NCI-H2227 (cell line): ENCODE results near the gene RPS19.

ENCODE experiments used
- DNase-seq: peaks from one replicate; lab custom pipeline; 2025; ENCODE audit not compliant: unreplicated experiment; lab: John Stamatoyannopoulos, UW

RPS19 gene

DNA sequence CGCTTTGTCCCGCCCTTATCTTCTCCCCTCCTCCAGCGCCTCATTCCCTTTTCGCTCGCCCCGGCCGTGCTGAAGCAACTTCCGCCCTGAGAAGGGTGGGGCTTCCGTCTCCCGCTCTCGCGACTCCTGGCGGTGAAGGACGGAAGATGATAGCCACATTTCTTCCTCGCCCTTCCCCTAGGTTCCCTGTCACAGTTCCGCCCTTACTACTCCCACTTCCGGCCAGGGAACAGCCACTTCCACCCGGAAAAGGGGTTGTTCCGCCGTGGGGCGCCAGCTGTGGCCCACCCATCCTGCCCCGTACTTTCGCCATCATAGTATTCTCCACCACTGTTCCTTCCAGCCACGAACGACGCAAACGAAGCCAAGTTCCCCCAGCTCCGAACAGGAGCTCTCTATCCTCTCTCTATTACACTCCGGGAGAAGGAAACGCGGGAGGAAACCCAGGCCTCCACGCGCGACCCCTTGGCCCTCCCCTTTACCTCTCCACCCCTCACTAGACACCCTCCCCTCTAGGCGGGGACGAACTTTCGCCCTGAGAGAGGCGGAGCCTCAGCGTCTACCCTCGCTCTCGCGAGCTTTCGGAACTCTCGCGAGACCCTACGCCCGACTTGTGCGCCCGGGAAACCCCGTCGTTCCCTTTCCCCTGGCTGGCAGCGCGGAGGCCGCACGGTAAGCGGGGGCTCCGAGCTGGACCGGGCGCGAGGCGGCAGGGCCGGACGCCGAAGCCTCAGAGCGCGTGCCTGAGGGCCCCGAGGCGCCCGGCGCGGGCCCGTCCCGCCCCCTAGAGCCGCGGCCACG, at the start of gene RPS19:
TSS of gene RPS19 (plus strand) at position 638 of the 801 bp plus-strand sequence. CDS start 520 bp downstream, outside the sequence.
- peak; percentile 100 for DNase-seq

DNA sequence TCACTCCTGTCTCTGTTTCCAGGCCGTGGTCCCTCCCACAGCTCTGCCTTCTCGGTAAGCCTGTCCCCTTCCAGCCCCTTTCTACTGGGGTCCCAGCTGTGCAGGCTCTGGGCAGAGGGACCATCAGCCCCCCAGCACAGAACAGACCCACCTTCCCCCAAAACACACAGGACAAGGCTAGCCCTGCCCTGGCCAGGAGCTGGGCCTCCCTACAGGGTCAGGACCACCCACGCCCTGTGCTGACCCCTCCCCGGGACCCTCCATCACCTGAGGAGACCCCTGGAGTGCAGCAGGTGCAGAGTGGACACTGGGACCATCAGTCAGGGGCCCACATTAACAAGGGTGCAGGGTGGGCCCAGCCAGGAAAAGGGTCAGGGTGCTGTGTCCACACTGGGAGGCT, 49.8 kb upstream of the RPS19 start:
- no peak for DNase-seq

DNA sequence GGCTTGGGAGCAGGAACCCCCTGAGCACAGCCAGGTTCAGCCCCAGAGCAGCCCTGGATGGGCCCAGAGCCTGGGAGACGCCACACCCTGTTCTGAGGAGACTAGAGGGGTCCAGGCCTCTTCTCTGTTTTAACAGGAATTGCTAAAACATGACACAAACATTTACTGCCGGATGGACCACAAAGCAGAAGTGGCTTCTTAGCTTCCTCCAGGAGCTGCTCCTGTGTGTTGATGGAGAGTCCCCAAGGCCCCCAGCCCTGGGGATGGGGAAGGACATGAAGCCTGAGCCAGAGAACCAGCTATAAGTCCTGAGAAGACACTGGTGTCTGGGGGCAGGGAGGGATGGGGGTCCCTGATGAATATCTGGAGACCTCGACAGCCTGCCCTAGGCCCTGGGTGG, 49.0 kb upstream of the RPS19 start:
- no peak for DNase-seq

DNA sequence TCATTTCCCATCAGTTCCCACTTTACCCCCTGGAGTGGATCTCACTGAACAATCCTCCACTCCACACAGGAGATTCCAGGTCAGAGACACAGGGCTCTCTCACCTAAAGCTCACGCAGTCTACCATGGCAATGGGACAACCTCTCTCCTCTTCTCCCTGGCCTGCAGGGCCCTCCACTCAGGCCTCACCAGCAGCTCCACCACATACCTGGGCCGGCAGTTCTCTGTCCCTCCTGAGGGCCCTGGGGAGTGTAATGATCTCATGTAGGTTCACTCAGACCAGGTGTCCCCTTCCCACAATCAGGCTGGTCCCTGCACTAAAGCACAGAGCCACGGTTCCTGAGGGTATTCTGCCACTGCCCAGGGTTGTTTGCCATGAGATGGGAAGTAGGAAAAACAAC, 48.1 kb upstream of the RPS19 start:
- no peak for DNase-seq

DNA sequence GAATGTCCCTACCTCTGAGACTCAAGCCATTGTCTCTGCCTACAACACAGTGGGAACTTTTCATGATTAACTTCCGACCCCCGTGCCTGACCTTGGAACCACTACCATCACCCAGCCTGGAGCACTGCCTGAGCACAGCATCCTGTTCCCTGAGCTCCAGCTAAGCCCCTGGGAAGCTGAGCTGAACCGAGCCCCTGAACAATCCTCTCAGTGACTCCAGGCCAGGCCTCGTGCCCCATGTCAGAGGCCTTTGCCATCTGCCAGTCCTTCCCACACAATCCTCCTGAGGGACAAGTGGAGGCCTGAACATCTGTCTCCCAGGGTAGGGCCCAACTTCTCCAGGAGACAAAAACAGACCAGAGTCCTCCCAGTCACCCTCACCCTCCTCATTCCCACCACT, 46.1 kb upstream of the RPS19 start:
- DNase-seq = no peak

DNA sequence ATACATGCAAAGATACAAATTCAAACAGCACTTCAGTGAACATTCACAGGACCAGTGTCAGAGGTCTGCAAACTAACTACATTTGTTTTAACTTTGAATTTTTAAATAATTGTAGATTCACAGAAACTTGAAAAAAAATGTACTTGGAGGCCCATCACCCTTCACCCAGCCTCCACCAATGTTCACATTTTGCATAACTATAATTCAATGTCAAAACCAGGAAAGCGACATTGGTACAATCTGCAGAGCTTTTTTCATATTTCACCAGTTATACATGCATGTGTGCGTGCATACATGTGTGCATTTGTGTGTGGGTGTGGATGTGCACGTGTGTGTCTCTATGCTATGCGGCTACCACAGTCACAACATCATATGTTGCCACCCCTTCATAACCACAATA, 44.8 kb upstream of the RPS19 start:
- no peak for DNase-seq

DNA sequence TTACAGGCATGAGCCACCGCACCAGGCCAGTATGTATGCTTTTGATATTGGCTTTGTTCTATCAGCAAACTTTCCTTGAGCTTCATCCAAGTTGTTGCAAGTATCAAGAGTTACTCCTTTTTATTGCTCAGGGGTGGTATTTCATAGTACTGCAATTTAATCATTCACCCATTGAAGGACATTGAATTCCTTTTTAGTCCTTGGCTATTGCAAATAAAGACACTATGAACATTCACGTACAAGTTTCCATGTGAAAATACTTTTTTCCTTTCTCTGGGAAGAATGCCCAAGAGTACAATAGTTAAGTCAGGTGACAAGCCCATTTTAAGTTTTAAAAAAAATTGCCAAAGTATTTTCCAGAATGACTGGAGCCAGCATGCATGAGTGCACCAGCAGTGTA, 43.3 kb upstream of the RPS19 start:
- DNase-seq = no peak

DNA sequence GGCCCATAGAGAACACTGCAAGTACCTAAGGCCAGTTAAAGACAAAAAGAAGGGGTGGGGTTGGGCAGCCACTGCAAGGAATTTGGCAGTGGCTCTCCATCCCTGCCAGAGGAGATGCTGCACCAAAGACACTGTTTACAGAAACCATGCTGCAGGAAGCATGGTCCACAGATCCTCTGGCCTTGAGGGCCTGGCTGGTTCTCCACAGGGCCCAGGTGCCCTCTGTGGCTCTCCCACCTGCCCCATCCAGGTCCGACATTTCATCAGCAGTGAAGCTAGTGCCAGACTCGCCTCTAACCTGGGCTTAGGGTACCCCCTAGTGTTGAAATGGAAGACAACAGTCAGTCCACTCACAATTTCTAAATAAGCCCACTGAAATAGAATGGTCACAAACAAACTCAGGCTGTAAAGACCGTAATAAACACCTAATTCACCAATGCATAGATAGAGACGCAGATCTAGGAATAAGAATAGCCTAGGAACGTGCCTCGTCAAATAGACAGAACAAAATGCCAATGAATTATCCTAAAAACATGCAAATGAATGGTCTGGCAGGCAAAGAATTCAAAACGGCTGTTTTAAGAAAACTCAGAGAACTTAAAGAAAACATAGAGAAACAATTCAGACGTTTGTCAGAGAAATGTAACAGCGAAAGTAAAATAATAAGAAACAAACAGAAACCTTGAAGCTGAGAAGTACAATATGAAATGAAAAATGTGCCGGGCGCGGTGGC, 38.9 kb upstream of the RPS19 start:
- DNase-seq = peak; percentile 85

DNA sequence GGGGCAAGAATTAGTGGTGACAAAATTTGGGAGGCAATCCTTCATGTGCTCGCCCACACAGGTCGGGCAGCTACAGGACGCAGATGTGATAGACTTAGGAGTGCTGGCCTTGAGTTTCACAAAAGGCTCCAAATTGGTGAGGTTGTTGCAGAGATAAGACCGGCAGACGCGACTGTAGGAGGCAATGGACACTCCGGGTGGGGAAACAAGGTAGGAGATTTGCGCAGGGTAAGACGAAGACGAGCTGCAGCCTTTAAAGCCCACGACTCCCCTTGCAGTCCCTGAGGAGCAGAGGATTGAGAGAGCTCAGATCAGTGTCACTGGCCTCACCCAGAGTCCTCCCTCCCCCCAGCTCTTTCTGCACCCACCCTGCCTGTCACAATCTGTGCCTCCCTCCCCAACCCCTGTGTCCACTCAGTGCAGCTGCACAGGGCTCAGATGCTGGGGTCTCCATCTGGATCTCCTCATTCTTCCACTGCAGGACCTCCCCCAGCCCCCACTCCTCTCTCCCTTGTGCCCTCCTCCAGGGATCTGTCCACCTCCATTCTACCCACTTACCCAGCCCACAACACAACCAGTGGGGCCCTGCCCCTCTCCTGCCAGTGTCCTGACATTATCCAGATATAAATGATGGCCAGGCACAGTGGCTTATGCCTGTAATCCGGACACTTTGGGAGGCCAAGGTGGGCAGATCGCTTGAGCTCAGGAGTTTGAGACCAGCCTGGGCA, 21.9 kb upstream of the RPS19 start:
- DNase-seq = no peak

DNA sequence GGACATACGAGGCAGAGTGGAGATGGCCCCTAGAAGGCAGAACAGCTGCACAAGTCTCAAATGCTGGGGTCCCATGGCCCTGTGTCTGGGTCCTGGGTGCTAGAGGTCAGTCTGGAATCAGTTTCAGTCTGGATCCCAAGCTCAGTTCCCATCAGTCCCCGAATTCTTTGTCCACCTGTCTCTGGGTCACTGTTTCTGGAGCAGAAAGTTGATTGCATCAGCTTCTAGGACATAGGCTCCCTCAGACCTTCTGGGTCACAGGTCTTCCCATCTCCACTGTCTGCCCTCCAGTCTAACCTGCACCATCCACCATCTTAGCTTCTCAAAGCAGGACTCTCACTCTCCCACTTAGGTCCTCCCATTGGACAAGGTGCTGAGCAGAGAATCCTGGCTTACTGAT, 20.8 kb upstream of the RPS19 start:
- DNase-seq = no peak

DNA sequence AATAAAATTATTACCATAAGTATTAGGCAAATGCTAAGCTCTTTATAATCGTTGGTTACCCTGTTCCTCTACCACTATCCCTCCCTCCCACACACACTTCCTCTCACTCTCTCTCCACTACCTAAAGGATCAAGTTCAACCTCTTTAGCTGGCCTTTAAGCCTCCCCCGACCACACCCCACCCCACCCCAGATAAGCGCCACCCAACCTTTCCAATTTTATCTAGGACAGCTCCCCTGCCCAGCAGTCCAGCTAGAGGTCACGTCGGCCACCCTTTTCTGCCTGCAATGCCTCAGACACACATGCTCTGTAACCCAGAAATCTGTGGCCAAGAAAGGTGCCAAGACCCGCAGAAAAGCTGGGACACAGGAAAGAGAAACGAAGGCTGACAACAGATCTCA, 16.7 kb upstream of the RPS19 start:
- DNase-seq = no peak

DNA sequence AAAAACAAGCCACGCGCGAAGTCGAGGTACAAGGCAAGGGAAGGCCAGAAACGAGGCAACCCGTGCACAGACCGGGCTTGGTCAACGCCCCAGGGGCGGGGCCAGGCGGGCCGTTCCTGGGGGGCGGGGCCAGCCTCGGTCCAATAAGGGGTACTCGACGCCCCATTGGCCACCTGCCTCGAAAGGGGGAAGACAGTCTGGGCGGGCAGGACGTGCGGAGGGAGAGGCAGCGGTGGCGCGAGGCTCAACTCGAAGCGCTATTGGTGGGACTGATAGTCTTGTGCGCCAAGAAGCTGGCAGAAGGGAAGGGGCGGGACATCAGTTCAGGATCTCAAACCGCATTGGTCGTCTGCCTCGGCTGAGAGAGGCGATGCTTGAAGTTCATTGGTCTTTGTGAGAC, 15.5 kb upstream of the RPS19 start, which contains the start of gene LYPD4:
TSS of gene LYPD4 (minus strand) at position 83 of the 400 bp plus-strand sequence. CDS start 5,398 bp downstream, outside the sequence.
- DNase-seq = no peak

DNA sequence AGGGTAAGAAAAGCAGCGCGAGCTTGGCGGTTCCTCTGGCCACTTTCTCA, 15.2 kb upstream of the RPS19 start, which contains the start of gene DMRTC2:
TSS of gene DMRTC2 (plus strand) at position 42 of the 50 bp plus-strand sequence. CDS start 2,387 bp downstream, outside the sequence.
- DNase-seq = no peak

DNA sequence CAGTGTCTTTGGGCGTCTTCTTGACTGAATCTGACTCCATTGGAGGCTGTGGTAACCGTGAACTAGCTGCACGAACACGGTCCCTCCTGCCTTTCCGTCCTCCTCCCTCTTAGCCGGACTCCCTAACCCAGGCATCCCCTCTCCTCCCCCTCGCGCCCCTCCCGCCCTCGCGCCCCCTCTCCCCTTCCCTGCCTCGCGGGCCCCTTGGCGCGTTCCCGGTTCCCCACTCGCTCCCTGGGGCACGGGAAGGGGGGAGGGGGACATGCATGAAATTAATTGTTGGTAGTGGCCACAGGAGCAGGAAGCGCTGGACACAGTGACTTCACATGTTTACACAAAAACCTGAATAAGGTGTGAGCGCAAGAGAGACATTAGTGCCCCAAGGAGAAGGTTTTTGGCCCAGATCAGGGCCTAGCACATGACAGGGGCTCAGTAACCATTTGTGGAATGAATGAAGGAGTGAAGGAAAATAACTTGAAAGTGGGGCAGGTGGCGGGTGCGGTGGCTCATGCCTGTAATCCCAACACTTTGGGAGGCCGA, 14.9 kb upstream of the RPS19 start:
- DNase-seq = no peak

DNA sequence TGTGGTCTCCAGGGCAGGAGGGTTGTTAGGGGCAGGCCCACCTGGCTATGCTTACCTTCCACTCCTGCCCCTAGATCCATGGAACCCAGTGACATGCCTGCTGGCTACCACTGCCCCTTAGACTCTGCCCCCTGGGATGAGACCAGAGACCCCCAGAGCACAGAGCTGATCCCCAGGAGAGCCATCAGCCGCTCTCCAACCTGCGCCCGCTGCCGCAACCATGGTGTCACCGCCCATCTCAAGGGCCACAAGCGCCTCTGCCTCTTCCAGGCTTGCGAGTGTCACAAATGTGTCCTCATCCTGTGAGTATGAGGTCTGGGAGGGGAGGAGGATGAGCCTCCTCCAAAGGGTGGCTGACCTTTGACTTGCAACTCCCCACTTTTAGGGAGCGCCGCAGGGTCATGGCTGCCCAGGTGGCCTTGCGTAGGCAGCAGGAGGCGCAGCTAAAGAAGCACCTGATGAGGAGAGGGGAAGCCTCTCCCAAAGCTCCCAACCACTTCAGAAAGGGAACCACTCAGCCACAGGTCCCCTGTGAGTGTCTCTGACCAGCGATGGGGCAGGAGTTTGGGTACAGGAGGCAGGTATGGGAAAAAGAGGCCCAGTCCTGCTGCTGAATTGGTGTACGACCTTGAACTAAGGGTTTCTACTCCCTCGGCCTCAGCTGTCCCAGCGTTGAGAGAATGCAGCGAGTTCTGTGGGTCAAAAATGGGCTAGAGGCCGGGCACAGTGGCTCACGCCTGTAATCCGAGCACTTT, 12.5 kb upstream of the RPS19 start:
- no peak for DNase-seq

DNA sequence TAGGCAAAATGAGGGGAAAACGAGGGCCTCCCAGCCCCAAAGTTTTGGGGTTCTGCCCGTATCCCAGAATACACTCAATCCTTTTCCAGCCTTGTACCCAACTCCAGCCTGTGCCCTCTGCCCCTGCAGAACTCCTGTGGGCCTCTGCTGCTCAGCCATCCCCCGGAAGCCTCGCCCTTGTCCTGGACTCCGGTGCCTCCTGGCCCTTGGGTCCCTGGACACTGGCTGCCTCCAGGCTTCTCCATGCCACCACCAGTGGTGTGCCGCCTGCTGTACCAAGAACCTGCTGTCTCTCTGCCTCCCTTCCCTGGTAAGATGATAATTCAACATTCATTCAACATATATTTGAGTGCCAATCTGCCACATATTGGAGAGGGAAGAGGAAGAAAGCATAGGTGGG, 11.4 kb upstream of the RPS19 start:
- DNase-seq = no peak

DNA sequence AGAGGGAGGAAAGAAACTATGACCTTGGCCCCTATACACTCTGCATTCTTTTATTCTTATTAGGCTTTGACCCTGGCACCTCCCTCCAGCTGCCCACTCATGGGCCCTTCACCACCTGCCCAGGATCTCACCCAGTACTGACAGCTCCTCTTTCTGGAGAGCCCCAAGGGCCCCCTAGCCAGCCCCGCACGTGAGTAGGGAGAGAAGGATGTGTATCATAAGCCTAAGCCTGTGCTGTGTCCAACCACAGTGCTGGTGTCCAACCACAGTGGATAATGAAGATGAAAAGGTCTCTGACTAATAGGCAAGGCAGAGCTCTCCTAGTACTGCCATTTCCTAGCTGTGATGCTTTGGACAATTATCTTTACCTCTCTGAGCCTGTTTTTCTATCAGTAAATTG, 11.0 kb upstream of the RPS19 start:
- no peak for DNase-seq

DNA sequence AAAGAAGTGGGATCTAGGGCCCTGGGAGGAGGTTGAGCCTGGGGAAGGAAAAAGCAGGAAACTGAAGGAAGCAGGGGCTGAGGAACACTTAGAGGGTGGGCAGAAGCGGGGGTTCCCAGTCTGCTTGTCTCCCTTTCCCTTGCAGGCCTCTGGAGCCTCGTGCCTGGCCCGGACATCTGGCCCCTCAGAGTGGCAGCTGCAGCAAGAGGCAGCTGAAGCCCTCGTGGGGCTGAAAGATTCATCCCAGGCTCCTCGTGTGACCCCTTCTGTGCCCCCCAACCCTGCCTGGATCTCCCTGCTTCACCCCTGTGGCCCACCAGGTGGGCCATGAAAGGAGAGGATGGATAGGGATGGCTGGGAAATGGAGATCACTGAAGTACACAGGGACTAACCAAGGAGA, 9.7 kb upstream of the RPS19 start:
- no peak for DNase-seq

DNA sequence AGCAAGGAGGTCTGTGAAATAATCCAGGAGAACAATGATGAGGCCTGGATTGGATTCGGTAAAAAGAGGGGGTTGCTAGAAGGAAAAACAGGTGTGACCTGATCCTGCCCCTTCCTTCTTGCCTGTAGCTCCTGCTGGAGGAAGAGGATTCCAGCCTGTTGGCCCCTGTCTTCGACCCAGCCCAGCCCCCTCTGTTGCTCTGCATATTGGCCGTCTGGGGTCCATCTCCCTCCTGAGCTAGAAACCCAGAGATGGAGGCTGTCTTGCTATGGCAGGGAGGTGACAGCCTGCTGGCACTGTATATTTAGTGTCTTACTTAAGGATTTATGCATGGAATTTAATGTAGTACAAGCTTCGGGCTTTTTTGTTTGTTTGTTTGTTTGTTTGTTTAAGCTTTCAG, 8.6 kb upstream of the RPS19 start:
- DNase-seq = no peak

DNA sequence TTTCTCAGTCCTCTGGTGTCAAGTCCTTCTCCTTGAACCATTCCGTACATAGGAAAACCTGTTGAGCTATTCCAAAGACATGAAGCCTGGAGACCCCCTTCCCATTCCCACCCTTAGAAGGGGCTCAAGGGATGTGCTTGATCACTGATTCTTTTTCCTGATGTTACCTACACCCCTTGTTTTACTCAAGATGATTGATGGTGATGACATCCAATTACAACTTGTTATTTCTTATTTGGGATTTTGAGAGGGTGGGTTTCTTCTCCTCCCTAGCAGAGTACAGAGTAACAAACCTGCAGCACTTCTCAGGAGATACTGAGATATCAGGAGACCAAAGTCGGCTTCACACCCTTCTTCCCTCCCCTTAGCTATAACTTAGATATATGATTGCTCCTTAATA, 6.7 kb upstream of the RPS19 start:
- no peak for DNase-seq

DNA sequence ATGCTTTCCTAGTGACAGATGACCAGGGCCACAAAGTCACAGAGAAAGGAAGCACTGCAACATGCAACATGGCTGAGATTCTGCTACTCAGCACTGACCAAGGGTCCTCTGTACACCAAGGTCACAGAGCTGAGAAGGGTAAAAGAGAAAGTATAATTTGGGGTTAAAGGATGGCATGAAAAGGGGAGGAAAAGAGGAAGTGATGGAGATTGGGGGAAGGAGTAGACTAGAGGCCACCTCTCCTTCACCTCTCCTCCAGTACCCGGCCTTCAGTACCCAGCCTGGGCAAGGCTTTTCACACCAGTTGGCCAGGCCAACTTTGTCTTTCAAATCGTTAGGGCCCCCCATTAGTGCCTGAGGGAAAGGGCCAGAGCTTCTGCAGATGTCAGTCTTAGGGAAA, 6.3 kb upstream of the RPS19 start:
- DNase-seq = no peak
